Jurkat, Clone E6-1 (cell line): Measurements from ENCODE around the gene GLDN.

Experiments used
- DNase-seq: peaks from one replicate; pipeline ENCODE4 v3.0.0-alpha.2; 2011; ENCODE audit warnings: low read depth, low spot score
- H3K4me3 ChIP-seq: 2 replicates; pipeline ENCODE4 v1.5.1; 2011; ENCODE audit warnings: mild to moderate bottlenecking, low read length, control low read depth, moderate library complexity

GLDN gene

GRCh38 chr15:51349156-51349844 is 7.8 kb downstream of the GLDN start:
- H3K4me3 ChIP-seq, result no peak overlapping the region
- no peak for DNase-seq

DNA sequence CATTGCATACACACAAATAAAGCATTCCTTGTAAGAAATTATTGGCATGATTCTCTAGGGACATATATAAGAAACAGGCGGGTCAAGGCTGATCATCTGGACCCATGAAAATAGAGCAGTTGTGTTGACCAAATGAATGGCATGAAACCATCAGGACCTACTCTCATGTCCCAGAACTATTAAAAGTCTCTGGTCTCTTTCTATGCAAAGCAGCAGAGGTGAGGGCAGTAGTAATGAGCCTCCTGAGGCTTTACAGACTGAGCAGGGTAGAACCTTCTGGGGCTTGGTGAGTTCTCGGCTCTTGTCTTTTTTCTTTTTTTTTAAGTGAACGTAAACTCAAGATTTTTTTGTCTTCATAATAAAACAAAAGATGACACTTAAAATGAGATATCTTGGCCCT is 9.3 kb downstream of the GLDN start:
- H3K4me3 ChIP-seq, result no peak overlapping the region
- DNase-seq, result no peak

GRCh38 chr15:51353976-51354375 is 12.5 kb downstream of the GLDN start:
- H3K4me3 ChIP-seq, result no peak overlapping the region
- no peak for DNase-seq

DNA sequence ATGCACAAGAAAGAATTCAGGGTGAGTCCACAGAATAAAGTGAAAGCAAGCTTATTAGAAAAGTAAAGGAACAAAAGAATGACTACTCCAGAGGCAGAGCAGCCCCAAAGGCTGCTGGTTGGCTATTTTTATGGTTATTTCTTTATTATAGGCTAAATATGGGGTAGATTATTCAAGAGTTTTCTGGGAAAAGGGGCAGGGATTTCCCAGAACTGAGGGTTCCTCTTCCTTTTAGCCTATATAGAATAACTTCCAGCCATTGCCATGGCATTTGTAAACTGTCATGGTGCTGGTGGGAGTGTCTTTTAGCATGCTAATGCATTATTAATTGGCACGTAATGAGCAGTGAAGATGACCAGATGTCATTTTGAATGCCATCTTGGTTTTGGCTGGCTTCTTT is 13.6 kb downstream of the GLDN start:
- no peak overlapping the region for H3K4me3 ChIP-seq
- no peak for DNase-seq

- no peak for DNase-seq
- no peak overlapping the region for H3K4me3 ChIP-seq
Measured at GRCh38 chr15:51356147-51356546, 14.7 kb downstream of the GLDN start.

- no peak overlapping the region for H3K4me3 ChIP-seq
- DNase-seq, result no peak
Measured at GRCh38 chr15:51356983-51357382, 15.5 kb downstream of the GLDN start.

DNA sequence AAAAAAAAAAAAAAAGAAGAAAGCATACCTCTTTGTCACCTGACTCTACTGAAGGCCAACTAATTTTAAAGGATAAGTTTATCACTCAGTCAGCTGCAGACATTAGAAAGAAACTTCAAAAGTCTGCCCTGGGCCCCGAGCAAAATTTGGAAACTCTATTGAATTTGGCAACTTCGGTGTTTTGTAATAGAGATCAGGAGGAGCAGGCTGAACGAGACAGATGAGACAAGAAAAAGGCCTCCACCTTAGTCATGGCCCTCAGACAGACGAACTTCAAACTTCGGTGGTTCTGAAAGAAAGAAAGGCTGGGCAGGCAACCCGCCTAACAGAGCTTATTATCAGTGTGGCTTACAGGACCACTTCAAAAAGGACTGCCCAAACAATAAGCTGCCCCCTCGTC is 18.5 kb downstream of the GLDN start:
- no peak for DNase-seq
- no peak overlapping the region for H3K4me3 ChIP-seq

- no peak overlapping the region for H3K4me3 ChIP-seq
- DNase-seq, result no peak
Measured at GRCh38 chr15:51363383-51363782, 21.9 kb downstream of the GLDN start.

- H3K4me3 ChIP-seq, result no peak overlapping the region
- no peak for DNase-seq
Measured at GRCh38 chr15:51365417-51365816, 24.0 kb downstream of the GLDN start.

- H3K4me3 ChIP-seq, result no peak overlapping the region
- DNase-seq, result no peak
Measured at GRCh38 chr15:51366071-51366470, 24.6 kb downstream of the GLDN start.

GRCh38 chr15:51366920-51367319 is 25.5 kb downstream of the GLDN start:
- no peak overlapping the region for H3K4me3 ChIP-seq
- DNase-seq, result no peak

DNA sequence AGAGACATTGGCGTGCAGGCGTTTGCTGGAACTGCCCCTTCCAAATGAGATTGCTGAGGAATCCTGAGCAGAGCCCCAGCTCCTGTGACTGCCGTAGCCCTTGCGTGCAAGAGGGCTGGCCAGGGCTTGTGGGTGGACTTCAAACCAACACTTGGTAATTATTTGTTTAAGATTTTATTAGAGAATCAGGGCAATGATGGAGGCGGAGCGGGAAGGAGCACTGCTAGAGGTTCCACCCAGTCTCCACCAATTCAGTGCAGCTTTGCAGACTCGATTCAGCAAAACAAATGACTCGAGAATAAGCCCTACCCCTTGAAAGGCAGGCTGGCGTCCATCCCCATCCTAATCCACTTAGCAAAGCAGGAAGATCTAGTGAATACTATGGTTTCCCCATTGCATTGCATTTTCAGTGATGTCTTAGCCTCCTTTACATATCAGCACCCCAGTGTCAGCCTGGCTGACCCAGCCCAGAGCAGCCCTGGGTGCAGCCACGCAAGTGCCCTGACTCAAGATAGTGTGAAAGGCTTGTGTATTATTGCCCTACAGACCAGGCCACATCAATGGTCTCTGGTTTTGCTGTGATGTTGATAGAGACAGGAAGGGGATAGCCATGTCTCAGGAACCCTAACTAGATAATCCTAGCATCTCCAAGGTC is 26.0 kb downstream of the GLDN start:
- no peak overlapping the region for H3K4me3 ChIP-seq
- no peak for DNase-seq

- DNase-seq, result no peak
- H3K4me3 ChIP-seq, result no peak overlapping the region
Measured at GRCh38 chr15:51368307-51368706, 26.9 kb downstream of the GLDN start.

DNA sequence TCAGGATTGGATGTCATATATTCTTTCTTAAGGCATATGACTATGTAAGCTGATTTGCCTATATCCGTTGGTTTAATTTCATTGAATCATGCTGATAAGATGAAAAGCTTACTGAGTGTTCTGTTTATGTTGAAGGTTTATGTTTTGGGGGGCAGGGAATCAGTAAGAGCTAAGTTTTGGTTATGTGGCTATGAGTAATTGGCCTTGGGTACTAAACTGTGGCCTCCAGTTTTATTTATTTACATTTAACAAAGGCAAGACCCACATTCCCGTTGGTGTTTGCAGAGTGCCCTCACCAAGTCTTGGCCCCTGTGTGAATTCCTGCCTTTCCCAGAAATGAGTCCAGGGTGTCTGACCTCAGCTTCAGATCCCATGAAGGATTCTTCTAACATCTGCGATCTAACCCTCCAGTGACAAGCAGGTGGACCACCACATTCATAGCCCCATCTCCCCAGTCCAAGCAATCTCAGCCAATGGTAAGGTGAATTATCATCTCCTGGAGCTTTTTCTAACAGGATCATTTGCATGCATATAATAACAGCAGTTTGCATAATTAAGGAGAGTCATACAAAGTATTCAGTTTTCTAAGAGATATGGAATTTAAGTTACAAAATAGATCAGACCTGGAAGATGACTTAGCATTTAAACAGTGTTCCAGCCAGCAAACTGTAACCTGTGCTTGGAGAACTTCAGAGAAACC is 27.4 kb downstream of the GLDN start:
- H3K4me3 ChIP-seq, result no peak overlapping the region
- no peak for DNase-seq

DNA sequence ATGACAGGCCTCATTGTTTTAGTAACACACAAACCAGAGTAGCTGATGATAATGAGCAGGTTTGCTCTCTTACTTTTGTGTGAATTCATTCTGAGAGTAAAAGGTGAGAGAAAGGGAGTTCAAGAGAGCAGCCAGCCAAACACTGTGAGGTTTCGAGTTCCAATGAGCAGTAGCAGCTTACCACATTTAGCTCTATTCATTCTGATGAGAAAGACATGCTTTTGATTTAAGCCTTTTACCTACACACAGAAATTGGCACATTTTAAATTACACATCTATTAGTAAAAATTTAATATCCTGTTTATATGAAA is 28.0 kb downstream of the GLDN start:
- no peak for DNase-seq
- no peak overlapping the region for H3K4me3 ChIP-seq

- H3K4me3 ChIP-seq, result no peak overlapping the region
- no peak for DNase-seq
Measured at GRCh38 chr15:51371266-51371665, 29.8 kb downstream of the GLDN start.

GRCh38 chr15:51374131-51374530 is 32.7 kb downstream of the GLDN start:
- DNase-seq, result no peak
- no peak overlapping the region for H3K4me3 ChIP-seq

DNA sequence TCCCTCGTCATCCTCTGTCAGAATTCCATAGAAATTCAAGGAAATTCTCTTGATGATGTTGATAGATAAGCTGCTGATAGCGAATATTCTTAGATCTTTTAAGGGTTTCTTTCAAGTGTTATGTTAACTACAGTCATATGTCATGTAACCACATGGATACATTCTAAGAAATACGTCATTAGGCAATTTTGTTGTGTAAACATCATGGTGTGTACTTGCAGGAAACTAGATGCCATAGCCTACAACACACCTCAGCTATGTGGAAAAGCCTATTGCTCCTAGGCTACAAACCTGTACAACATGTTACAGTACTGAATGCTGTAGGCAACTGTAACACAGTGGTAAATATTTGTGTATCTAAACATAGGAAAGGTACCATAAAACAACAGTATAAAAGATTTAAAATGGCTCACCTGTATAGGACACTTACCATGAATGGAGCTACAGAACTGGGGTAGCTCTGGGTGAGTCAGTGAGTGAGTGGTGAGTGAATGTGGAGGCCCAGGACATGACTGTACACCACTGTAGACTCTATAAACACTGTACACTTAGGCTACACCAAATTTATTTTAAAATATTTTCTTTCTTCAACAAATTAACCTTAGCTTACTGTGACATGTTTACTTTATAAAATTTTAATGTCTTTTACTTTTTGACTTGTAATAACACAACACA is 34.6 kb downstream of the GLDN start:
- DNase-seq, result no peak
- no peak overlapping the region for H3K4me3 ChIP-seq

- H3K4me3 ChIP-seq, result no peak overlapping the region
- DNase-seq, result no peak
Measured at GRCh38 chr15:51377038-51377786, 35.8 kb downstream of the GLDN start.

- H3K4me3 ChIP-seq, result no peak overlapping the region
- no peak for DNase-seq
Measured at GRCh38 chr15:51378406-51378805, 37.0 kb downstream of the GLDN start.
